Measurements from ENCODE around the gene CCSER1.

DNA sequence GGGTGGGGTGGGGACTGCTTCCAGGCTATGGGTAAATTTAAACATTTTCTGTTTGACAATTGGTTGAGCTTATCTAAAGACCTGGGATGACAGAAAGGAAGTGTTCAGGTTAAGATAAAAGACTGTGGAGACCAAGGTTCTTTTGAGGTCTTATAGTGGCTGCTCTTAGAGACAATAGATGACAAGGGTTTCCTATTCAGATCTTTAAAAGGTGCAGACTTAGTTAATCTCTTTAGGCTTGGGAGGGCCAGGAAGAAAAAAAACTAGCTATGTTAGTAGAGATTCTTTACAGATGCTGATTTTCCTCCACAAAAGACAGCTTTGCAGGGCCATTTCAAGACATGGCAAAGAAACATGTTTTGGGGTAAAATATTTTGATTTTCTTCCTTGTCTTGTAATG, 972.5 kb downstream of the CCSER1 start:
- TF ChIP-seq, protein P1, sequence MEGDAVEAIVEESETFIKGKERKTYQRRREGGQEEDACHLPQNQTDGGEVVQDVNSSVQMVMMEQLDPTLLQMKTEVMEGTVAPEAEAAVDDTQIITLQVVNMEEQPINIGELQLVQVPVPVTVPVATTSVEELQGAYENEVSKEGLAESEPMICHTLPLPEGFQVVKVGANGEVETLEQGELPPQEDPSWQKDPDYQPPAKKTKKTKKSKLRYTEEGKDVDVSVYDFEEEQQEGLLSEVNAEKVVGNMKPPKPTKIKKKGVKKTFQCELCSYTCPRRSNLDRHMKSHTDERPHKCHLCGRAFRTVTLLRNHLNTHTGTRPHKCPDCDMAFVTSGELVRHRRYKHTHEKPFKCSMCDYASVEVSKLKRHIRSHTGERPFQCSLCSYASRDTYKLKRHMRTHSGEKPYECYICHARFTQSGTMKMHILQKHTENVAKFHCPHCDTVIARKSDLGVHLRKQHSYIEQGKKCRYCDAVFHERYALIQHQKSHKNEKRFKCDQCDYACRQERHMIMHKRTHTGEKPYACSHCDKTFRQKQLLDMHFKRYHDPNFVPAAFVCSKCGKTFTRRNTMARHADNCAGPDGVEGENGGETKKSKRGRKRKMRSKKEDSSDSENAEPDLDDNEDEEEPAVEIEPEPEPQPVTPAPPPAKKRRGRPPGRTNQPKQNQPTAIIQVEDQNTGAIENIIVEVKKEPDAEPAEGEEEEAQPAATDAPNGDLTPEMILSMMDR (IDR thresholded peaks at IDR 0.05; ENCODE audit: poor library complexity): no peak
- TF ChIP-seq EZH2 (IDR thresholded peaks at IDR 0.05; ENCODE audit: borderline replicate concordance): no peak

Measured in hepatocyte (in vitro differentiated cells).